GM19463 (cell line): ENCODE results near the gene DNPH1.

Experiments used
- ATAC-seq: cut with Tn5 transposase; IDR thresholded peaks from one replicate; pipeline ENCODE4 v1.9.1; 2021; ENCODE audit warnings: mild to moderate bottlenecking, moderate library complexity; ENCODE audit not compliant: unreplicated experiment

Gene DNPH1

DNA sequence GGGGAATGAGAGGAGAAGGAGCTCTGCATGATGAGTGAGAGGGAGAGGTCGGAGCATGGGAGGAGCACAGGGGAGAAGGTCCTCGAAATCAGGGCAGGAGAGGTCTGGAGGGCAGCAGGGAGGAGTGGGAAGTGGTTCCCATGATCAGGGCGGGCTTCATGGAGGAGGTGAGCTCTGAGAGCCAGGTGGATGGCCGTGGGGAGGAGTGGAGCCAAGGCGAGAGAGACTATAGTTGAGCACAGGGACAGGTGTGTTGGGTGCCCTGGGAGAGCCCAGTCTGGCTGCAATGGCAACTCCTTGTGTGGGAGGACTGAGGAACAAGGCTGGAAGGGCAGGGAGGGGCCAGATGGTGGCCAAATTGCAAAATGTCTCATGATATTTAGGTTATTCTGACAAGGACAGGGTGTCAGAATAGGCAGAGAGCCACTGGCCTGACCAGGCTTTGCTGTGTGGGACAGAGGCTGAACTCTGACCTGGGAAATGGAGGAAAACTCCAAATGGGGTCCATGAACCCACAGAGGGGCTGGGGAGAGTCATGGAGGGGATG lies 35.4 kb upstream of the DNPH1 start:
- ATAC-seq: no peak

DNA sequence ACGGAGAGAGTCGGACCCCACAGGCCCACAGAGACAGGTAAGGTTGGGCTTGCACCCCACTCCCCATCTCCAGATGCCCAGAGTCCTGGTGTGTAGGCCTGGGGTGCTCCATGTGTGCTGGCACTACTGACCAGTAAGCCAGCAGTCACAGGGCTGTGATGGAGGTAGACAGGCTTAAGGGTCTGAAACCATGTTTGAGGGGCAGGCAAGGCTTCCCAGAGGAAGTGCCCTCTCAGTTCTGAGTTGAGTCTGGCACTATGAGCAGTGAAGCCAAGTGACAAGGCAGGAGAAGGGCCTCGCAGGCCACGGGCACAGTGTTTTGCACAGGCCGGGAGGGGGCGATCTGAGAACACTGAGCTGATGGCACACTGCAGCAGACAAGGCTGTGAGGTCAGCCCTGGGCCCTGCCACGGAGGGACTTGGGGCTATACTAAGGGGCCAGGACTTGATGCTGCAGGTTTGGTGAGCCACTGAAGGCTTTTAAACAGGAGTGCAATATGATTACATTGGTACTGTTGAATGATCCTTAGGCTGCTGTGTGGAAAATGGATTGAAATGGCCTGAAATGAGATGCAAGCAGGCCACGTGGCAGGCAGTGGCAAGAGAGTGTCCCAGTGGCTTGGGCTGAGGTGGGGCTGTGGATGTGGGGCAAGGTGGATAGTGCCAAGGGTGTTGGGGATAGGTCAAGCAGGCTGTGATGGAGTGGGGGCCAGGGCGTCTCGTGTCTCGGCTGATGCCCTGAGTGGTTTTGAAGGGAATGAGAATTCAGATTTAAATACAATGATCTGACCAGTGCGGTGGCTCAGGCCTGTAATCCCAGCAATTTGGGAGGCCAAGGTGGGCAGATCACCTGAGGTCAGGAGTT lies 34.3 kb upstream of the DNPH1 start:
- peak; percentile 88 for ATAC-seq

DNA sequence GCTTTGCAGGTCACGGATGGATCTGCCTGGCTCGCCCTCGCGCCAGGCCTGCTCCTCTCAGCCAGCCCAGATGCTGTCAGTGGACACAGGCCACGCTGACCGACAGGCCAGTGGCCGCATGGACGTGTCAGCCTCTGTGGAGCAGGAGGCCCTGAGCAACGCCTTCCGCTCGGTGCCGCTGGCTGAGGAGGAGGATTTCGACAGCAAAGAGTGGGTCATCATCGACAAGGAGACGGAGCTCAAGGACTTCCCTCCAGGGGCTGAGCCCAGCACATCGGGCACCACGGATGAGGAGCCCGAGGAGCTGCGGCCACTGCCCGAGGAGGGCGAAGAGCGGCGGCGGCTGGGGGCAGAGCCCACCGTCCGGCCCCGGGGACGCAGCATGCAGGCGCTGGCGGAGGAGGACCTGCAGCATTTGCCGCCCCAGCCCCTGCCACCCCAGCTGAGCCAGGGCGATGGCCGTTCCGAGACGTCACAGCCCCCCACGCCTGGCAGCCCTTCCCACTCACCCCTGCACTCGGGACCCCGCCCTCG lies 33.6 kb upstream of the DNPH1 start:
- ATAC-seq: no peak

DNA sequence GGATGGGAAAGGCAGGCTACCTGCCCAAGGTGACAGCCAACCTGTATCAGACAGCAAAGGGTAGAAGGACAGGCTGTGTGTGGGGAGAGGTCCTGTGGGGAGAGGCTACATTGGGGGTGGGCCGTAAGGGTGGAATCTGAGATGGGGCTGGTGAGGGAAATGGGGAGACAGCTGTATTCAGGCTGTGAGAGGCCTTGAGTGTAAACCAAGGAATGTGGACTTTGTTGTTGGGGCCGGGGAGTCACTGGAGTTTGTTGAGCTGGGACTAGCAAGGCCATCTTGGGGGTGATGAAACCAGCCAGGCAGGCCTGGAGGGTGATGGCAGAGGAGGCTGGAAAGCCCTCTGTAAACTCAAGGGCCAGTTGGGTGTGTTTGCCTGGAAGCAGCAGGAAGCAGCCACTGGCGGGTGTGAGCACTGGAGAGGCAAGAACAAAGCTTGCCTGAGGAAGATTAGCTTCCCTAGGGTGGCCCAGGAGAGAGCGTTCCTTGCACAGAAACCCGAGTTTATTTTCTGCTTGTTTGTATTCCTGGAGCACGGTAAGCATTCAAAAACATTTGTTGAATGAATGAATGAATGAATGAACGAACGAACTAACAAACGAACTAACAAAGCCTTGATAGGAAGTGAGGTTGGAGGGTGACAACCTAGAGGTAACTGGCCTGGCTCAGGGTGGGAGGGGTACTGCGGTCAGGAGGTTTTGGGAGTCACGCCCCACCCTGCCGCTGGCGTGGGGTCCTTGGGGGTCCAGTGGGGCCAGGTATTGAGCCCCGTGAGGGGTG lies 32.9 kb upstream of the DNPH1 start:
- ATAC-seq: no peak

DNA sequence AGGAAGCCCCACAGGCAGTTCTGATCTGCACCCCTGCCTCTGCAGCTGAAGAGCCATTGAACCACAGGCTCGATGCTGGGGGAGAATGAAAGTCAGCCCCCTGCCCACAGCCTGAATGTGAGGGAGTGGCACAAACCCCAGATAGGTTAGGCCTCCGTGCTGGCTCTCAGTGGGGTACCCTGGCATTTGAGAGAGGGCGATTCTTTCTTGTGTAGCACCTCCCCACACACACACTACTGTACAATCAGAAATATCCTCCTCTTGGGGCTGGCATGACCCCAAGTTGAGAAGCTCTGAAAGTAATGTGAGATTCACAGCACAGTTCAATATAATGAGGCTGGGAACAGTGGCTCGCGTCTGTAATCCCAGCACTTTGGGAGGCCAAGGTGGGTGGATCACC lies 31.9 kb upstream of the DNPH1 start:
- no peak for ATAC-seq

DNA sequence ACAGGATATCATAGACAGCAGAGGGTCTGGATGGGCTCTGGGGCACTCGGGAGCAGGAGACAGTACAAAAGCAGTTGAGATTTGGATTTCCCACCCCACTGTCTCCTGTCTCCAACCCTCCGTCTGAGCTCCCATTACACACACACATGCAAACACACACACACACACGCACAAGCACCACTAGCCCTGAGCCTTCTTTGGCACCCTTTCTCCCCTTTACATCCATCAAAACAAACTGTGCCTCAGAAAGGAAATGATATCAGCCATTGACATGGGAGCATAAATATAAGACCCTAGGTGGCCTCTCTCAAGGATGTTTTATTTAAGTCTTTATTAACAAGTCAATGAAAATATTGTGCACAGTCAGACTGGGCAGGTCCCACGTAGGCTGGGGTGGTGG lies 31.5 kb upstream of the DNPH1 start:
- ATAC-seq: no peak

DNA sequence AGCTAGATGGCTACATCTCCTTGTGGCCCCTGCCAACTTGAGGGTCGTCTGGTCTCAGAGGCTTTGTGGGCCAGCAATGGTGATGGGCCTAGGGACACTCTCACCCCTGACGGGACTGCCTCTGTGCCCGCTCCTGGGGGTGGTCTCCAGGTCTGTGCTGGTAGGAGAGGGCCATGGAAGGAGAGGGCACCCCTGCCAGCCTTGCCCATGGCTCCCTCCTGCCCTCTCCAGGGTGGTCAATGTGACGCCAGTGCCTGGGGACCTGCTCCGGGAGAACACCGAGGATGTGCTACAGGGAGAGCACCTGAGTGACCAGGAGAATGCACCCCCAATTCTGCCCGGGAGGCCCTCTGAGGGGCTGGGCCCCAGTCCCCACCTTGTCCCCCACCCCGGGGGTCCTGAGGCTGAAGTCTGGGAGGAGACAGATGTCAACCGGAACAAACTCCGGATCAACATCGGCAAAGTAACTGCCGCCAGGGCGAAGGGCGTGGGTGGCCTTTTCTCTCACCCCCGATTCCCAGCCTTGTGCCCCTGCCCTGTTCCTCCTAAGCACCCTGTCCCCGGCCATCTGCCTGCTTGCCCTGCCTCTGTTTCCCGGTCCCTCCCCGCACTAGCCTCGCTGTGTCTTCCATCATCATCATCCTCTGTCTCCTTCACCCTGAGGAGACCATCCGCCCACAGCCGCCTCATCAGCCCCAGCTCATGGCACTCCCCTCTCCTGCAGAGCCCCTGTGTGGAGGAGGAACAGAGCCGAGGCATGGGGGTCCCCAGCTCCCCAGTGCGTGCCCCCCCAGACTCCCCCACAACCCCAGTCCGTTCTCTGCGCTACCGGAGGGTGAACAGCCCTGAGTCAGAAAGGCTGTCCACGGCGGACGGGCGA lies 29.8 kb upstream of the DNPH1 start:
- ATAC-seq: no peak

DNA sequence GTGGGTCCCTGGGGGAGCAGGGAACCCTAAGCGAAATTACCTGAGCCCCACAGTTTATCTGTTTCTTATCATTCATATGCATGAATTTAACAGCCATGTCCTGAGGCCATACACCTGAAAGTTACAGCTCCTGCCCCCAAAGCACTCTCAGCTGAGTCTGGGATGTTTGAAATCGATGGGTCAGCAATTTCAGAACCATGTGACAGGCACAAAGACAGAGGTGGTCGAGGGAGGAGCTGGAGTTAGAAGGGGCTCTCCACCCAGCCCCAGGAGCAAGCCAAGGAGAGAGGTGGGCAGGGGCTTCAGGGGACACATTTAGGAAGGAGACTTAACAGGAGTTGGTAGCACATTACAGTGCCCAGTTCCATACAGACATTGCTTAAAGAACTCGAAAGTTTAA lies 28.9 kb upstream of the DNPH1 start:
- no peak for ATAC-seq

DNA sequence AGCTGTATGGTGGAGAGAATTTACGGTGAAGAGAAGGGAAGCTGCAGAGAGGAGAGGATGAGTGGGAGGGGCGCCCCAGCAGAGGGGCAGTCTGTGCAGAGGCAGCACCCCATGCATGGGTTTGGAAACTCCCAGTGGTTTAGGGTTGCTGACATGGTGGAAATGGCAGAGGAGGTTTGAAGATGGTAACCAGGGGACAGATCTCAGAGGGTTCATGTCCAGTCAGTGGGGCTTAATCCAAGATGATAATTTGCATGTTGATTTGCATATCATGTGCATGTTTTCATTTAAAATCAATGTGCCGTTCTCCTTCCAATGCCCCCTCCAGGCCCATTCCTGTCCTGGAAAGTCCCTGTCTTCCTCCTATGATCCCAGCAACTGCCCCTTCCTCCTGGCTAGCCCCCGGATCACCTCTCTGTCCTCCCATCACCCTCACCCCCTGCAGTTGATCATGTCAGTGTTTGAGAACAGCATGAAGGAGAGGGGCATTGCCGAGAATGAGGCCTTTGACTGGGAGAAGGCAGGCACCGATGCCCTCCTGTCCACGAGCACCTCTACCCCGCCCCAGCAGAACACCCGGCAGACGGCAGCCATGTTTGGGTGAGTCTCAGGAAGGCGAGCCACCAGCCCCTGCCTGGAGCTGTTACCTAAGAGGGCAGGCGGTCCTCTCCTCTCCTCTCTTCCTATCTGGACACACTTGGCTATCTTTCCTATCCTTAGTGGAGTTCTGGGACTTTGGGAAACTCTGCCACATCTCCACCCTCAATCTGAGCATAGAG lies 28.3 kb upstream of the DNPH1 start:
- no peak for ATAC-seq

DNA sequence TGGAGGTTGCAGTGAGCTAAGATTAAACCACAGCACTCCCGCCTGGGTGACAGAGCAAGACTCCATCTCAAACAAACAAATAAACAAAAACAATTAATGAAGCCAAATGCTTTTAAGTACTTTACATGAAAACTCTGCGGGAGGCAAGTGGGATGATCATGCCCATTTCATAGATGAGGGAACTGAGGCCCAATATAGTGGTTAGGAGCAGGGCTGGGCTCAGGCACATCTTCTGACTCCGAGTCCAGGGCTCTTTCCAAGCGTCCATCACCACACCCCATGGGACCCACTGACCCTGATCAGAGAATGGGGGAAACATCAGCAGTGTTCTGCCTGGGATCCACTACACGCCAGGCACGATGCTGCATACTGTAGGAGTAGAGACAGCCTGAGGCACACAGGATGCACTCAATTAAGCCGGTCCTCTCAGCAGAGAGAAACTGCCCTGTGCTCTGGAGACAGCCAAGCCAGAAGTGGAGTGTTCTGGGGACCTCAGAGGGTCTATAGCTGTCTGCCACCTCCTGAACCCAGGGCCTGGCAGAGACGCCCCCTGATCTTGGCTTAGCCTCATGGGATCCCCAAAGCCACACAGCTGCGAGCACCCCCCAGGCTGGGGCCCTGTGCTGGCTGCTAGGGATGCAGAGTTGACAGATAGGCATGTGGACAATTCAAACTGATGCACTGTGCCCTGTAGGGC lies 27.5 kb upstream of the DNPH1 start:
- no peak for ATAC-seq

DNA sequence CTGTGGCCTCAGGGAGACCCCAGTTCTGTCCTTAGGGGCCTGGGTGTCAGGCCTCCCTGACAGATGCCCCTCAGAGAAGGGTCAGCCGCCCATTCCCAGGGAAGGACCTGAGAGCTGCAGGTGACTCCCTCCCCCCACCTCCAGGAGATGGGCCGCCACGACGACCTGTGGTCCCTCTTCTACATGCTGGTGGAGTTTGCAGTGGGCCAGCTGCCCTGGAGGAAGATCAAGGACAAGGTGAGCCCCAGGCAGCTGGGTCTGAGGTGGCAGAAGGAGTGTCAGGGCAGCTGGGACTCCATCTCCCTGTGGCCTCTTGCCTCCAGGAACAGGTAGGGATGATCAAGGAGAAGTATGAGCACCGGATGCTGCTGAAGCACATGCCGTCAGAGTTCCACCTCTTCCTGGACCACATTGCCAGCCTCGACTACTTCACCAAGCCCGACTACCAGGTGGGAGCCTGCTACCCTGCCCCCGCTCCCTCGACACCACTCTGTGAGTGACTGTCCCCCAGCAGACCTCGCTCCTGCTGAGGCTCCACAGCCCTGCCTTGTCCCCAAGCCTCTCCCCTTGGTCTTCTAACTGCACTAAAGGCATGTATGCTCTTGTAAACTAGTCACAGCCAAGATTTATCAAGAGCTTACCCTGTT lies 26.2 kb upstream of the DNPH1 start:
- ATAC-seq: no peak

DNA sequence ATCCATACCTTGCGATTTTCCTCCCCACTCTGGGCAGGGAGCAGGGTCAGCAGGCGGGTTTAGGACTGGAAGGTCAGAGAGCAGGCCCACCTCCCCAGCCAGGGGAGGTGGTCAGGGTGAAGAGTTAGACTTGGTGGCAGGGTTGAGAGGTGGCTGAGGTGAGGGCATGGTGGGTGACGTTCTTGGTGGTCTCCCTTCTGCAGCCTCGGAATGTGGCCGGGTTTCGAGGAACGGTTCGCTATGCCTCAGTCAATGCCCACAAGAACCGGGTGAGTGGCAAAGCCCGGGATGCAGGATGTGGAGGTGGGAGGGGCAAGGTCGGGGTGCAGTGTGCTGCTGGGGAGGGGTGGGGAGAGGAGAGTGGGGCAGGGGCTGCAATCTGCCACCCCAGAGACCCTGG lies 25.6 kb upstream of the DNPH1 start:
- no peak for ATAC-seq

DNA sequence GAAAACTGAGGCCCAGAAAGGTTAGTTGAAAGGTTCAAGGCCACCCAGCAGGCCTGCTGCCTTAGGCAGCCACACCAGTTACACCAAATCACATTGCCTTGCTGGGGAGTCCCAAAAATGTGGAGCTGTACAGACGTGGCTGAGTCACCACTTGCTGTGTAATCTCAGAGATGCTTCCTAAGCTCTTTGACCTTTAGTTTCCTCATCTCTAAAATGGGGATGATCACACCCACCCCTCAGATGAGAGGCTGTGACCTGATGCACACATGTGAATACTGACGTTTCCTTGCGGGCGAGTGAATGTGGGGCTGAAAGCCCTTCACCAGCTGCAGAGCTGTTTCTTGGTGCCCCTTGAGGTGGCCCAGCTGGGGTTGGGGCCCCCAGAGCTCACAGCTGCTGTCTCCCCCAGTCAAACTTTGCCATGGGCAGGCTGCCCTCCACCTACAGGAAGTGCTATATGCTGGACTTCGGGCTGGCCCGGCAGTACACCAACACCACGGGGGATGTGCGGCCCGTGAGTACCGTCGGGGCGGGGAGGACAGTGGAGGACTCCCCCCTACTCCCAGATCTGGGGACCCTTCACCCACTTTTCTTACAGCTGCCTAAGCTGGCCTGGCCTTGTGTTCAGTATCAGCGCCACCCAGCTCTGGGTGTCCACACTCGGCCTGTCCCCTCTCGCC lies 25.0 kb upstream of the DNPH1 start:
- no peak for ATAC-seq

DNA sequence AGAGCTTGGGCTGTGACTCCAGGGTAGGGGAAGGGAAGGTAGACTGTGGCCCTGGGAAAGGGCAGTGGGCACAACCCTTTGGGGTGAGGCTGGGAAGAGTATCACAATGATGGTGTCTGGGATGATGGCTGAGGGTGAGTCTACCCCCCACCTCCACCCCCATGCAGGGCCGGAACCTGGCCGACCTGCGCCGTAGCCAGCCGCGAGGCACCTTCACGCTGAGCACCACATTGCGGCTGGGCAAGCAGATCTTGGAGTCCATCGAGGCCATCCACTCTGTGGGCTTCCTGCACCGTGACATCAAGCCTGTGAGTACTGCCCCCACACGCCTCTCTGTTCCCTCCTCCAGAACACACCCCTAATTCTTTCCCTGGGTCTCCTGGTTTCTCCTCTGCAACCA lies 24.1 kb upstream of the DNPH1 start:
- no peak for ATAC-seq

DNA sequence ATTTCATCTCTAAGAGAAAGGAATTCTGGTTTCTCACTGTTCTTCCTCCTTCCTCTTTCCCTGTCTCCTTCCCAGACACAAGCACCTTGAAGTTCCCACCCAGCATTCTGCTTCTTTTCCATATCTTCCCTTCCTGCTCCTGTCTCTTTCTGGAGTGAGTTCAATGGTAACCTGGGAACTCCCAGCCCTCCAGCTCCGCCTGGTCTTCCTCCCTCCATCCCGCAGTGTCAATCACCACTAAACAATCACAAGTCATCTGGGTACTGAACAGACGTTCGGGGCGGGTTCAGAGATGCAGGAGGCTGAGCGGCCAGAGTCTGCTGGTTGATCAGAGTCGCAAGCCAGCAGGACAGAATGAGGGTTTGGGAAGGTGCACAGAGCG lies 21.7 kb upstream of the DNPH1 start:
- ATAC-seq: no peak

DNA sequence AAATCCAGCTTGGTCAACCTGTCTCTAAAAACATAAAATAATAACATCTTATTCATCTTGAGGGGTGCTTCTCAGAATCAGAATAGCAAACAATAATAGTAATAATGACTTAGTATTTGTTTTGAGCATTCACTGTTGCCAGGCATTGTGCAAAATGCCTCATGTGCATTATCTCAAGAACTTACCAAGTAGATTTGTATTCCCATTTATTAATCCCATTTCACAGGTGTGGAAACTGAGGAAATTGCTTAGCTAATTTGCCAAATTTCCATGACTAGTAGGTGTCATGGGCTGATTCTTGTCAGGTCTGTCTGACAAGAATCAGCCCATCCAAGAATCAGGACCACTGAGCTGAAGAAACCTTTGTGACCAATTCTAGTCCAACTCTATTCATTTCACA lies 19.5 kb upstream of the DNPH1 start:
- no peak for ATAC-seq

DNA sequence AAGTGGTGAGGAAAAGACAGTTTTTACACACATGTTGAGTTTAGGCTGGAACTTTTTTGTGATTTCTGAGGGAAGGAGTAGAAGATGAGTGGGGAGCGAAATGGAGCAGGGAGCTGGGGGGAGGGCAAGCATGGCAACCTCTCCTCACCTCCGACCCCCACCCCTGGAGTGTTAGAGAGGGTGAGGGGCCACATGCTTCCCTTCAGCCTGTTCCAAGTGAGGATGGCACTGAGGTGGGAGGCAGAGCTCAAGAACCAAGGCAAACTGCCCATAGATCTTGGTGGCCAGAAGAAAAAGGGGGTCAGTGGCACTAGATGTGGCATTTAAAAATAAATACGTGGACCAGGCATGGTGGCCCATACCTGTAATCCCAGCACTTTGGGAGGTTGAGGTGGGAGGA lies 18.8 kb upstream of the DNPH1 start:
- ATAC-seq: no peak
